Fibroblast of lung (primary cell): ENCODE results near the gene BABAM2.

ENCODE experiments used
- CTCF ChIP-seq, 2 donors: IDR thresholded peaks in 1 of 2; conservative IDR thresholded peaks in 1 of 2; 1 replicate in 1 of 2; 2 replicates in 1 of 2; pipeline ENCODE4 v1.5.1; 2011 to 2012; ENCODE audit warnings: low read length in 2 of 2, control low read depth in 1 of 2, inconsistent platforms in 1 of 2, low read depth in 1 of 2, mild to moderate bottlenecking in 1 of 2
- EZH2 ChIP-seq: IDR thresholded peaks from 2 replicates; pipeline ENCODE4 v1.5.1; 2012; ENCODE audit warnings: low read length, control low read depth, mild to moderate bottlenecking; ENCODE audit errors: missing control alignments

- TF ChIP-seq CTCF (conservative IDR thresholded peaks at IDR 0.05 in 1 of 2, IDR thresholded peaks at IDR 0.05 in 1 of 2; ENCODE audit: low read depth in 1 of 2, low read length in 2 of 2) (no peak), EZH2 (no peak)
Observed at GRCh38 chr2:27965841-27966240, 75.3 kb downstream of the BABAM2 start.
